Renal cortical epithelial cell (primary cell): ENCODE results near the gene SFRP2. TPM values are rescaled to one million over a fixed set of nuclear protein-coding genes. Genes with fewer than 3 reads are reported as not detected.

Experiments used
- DNase-seq: peaks from one replicate; pipeline ENCODE4 v3.0.0-alpha.2; 2011; ENCODE audit warnings: low read depth
- total RNA-seq: library from RNA; depleted of rRNA; stranded (reverse); fragments of >200 nt; gene quantifications from 2 replicates; pipeline ENCODE4 v1.2.3, GENCODE V29; 2014

Gene SFRP2
- total RNA-seq, 1 donor from 2014 or later: 3.3 TPM

- no peak for DNase-seq
Observed at GRCh38 chr4:153794006-153794405, 5.1 kb upstream of the SFRP2 start.

GRCh38 chr4:153792618-153793247 lies 3.9 kb upstream of the SFRP2 start:
- no peak for DNase-seq

- DNase-seq: peak; percentile 23
Observed at GRCh38 chr4:153791746-153792617, 3.1 kb upstream of the SFRP2 start.

DNA sequence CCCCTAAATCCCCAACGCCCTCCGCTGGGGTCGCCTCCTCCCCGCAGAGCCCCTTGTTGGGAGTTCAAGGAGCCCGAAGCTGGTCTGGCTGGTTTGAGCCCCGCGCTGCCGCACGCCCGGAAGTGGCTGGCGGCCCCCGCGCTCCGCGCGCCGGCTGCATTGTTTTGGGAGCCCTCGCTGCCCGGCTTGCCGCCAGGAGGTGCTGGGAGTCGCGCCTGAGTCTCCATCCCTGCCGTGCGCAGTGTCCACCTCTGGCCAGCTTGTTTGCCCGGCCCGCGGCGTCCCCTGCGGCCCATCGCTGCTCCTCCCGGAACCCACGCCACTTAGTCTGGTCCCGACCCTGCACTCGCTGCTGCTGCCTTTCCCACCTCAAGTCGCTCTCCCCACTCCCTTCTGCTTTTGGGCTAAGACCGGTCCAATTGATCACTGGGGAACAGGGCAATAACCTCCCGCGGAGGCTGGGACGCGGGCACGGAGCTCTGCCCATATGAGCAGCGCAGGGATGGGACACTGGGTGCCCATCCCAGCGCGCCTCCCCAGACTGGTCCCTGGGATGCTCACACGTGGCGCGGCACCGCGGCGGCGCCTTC lies 2.2 kb upstream of the SFRP2 start:
- DNase-seq: no peak

- DNase-seq: no peak
Observed at GRCh38 chr4:153790500-153790865, 1.6 kb upstream of the SFRP2 start.

DNA sequence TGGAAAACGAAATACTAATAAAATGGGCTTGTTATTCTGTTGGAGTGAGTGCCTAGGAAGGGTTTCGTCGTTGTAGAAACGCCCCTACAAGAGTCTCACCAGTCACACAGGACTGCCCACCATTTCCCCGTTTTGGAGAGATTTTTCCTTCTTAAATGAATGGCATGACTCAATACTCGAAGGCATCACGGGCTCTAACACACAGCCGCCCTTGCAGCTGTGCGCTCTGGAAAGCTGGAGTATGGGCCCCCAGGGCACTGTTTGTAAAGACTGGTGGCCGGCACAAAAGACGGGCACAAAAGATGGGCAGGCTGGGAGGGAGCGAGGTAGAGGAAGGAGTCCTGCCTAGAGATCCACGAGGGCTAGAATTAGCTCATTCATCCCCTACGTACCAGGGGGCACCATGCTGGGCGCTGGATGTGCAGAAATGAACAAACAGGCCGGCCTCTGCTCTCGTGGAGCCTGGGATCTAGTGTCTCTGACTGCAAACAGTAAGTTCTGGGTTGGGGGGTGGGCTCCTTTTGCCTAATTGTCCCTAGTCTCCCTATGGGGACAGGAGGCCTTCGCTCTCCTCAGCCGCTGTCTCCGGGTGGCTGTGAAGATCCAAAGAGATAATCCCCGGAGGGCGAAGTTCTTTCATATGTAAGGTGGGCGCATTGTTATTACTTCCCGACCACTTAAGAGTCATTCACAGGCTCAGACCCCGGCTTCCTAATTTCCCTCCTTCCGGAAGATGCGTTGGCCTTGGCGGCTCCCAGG lies 1.0 kb upstream of the SFRP2 start:
- DNase-seq: no peak

DNA sequence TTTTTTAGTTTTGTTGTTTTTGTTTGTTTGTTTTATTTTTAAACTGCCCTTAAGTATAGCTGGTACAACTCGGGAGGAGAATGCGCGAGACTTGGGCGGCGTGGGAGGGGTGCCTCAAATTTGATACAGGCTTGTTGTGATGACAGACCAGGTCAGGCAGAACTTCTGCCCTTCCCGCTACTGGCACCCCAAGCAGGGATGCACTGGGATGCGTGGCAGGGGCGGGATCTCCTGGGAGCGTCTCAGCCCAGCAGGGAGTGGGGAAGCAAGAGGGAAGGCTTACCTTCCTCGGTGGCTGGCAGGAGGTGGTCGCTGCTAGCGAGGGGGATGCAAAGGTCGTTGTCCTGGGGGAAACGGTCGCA lies 851 bp downstream of the SFRP2 start:
- DNase-seq: no peak

DNA sequence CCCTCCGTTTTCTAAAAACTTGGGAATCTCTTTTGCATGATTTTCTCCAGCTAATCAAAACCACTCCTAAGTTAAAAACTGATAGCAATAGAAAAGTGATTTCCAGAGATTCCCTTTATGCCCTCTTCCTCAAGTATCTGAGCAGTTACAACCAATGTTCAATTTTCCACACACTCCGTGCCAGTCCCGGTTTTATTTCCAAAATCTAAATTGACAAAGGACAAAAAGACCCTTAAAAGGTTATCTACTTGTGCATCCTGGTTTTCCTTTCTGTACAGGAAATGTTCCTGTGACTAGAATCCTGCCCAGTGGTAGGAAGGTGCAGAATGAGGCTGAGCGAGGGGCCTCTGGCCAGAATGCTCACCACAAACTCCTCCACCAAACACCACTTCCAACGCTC lies 1.3 kb downstream of the SFRP2 start:
- DNase-seq: no peak

GRCh38 chr4:153787061-153787560 lies 1.8 kb downstream of the SFRP2 start:
- DNase-seq: no peak

- peak; percentile 59 for DNase-seq
Observed at GRCh38 chr4:153785910-153786721, 2.8 kb downstream of the SFRP2 start.

- no peak for DNase-seq
Observed at GRCh38 chr4:153784166-153784699, 4.7 kb downstream of the SFRP2 start.

- DNase-seq: no peak
Observed at GRCh38 chr4:153782581-153782980, 6.3 kb downstream of the SFRP2 start.

- DNase-seq: peak; percentile 56
Observed at GRCh38 chr4:153781717-153782416, 7.0 kb downstream of the SFRP2 start.

GRCh38 chr4:153781280-153781679 lies 7.6 kb downstream of the SFRP2 start:
- no peak for DNase-seq

DNA sequence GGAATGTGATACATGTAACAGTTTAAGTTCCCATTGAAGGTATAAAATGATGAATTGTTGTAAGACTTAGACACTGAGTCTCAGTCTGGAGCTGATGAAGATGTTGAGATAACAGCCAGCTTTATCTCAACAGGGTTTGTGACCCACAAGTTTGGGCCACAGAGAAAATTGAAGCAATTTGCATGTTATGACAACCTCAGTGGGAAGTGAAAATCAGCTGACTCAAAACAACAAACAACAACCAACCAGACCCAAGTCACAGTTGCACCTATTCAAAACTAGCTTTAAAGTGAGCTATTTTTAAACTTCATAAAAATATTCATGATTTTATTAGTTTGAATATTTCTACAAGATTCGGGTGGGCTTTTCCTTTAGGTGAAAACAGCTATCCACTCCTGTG lies 8.0 kb downstream of the SFRP2 start:
- no peak for DNase-seq

DNA sequence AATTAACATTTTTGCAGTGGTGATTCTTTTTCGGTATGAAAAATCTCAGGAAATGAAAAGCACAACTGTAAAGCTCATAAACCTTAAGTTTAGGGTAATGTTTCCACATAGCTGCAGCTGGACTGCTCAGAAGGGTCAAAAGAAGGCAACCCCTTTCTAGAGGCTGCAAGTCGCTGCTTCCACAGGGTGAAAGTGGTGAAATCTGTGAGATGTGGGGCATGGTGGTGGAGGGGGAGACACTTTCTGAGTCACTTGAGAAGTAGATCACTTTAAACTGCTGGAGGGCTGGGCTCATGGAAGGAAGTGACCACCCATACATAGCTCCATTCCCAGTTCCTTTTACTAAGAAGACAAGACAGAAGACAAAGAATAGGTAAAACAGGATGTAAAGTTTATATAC lies 8.7 kb downstream of the SFRP2 start:
- DNase-seq: no peak

DNA sequence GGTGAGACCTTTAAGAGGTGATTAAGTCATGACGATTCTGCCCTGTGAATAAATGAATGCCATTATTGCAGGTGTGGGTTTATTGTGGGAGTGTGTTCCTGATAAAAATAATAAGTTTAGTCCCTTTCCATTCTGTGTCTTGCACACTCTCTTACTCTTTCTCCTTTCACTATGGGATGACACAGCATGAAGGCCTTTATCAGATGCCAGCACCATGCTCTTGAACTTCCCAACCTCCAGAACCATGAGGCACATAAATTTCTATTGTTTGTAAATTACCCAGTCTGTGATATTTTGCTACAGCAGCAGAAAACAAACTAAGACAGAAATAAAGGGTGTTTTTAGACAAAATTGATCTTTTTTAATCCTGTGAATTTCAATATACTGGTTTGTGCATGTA lies 10.5 kb downstream of the SFRP2 start:
- no peak for DNase-seq

GRCh38 chr4:153777421-153777820 lies 11.5 kb downstream of the SFRP2 start:
- no peak for DNase-seq

DNA sequence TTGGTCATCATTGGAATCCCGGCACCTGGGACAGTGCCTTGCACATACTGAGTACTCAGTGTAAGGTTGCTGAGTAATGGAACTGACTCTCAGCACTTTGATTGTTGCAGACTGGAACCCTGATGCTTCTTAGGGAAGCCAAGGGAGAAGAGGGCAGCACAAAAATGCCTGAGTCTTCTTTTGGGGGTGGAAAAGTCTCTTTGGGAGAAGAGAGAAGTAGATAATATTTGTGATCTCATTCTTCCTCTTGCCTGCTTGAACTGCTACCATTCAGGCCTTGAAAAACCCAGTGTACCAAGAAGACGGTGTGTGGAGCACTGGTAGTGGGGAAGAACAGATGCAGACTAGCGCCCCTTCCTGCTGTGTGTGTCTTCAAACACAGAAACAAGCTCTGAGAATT lies 12.3 kb downstream of the SFRP2 start:
- no peak for DNase-seq

DNA sequence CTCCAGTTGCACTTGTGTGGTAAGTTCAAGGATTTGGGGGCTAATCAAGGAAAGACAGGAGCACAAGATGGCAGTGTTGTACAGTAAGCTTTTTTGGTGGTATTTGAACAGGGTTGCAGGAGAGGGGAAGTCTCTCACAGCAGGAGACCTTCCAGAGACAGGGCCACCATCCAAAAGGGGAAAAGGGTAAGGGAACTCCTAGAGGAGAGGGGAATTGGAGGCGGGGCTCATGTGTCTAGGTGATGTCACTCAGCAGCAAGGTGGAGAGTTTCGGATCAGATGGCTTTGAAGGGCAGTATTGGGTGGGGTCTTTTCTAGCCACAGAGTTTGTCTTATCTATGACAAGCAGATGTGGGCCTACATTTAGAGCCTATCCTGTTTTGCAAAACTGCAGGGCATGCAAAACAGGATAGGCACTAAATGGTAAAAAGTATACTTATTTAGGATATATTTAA lies 15.6 kb downstream of the SFRP2 start:
- no peak for DNase-seq
